Smooth muscle cell (in vitro differentiated cells): ENCODE measurements around the gene PUSL1. TPM values are rescaled to one million over a fixed set of nuclear protein-coding genes. Genes with fewer than 3 reads are reported as not detected.

Experiments used
- DNase-seq: peaks from one replicate; lab custom pipeline; 2025; ENCODE audit not compliant: unreplicated experiment; lab: John Stamatoyannopoulos, UW
- H2AFZ ChIP-seq: fragments of 200-600 bp; sonication (generic); 2 replicates; pipeline ENCODE4 v1.6.0; 2016; ENCODE audit warnings: antibody characterized with exemption, low read depth, mild to moderate bottlenecking
- H3F3A ChIP-seq: fragments of 200-600 bp; sonication (generic); 2 replicates; pipeline ENCODE4 v1.6.0; 2017; ENCODE audit warnings: antibody characterized with exemption, low read depth
- H3K27ac ChIP-seq: fragments of 200-600 bp; sonication (generic); 2 replicates; pipeline ENCODE4 v1.5.1; 2016; ENCODE audit warnings: low read depth, mild to moderate bottlenecking
- H3K27me3 ChIP-seq: fragments of 200-600 bp; sonication (generic); 2 replicates; pipeline ENCODE4 v1.6.1; 2016; ENCODE audit warnings: low read depth, mild to moderate bottlenecking
- H3K36me3 ChIP-seq: fragments of 200-600 bp; sonication (generic); 2 replicates; pipeline ENCODE4 v1.5.1; 2016; ENCODE audit warnings: low read depth
- H3K4me1 ChIP-seq: fragments of 200-600 bp; sonication (generic); 2 replicates; pipeline ENCODE4 v1.5.1; 2016; ENCODE audit warnings: low read depth
- H3K4me2 ChIP-seq: fragments of 200-600 bp; sonication (generic); 2 replicates; pipeline ENCODE4 v1.6.0; 2016; ENCODE audit warnings: mild to moderate bottlenecking
- H3K4me3 ChIP-seq: fragments of 200-600 bp; sonication (generic); 2 replicates; pipeline ENCODE4 v1.5.1; 2016; ENCODE audit warnings: mild to moderate bottlenecking
- H3K79me2 ChIP-seq: fragments of 200-600 bp; sonication (generic); 2 replicates; pipeline ENCODE4 v1.6.0; 2016; ENCODE audit warnings: low read depth, mild to moderate bottlenecking
- H3K9ac ChIP-seq: fragments of 200-600 bp; sonication (generic); 2 replicates; pipeline ENCODE4 v1.6.0; 2016; ENCODE audit warnings: low read depth
- H3K9me3 ChIP-seq: fragments of 200-600 bp; sonication (generic); replicated peaks from 2 replicates; pipeline ENCODE4 v1.5.1; 2016; ENCODE audit warnings: low read depth
- H4K20me1 ChIP-seq: fragments of 200-600 bp; sonication (generic); 2 replicates; pipeline ENCODE4 v1.6.0; 2016; ENCODE audit warnings: low read depth
- WGBS: methylation state at CpG from one replicate; pipeline ENCODE4 v1.1.7; 2016; ENCODE audit warnings: low lambda C conversion rate; 5-methylcytosine and 5-hydroxymethylcytosine counted together
- polyA plus RNA-seq: library from polyadenylated mRNA; unstranded; fragments of >200 nt; fragmentation: Nextera tagmentation; extraction: Ambion mirVana; gene quantifications from 2 replicates; pipeline ENCODE4 v1.2.1, GENCODE V29; 2016
- total RNA-seq: library from RNA; depleted of rRNA; stranded (reverse); fragments of >200 nt; gene quantifications from 2 replicates; pipeline ENCODE4 v1.2.3, GENCODE V29; 2014
- TF ChIP-seq, protein P1 (sequence below): fragments of 200-600 bp; sonication (generic); IDR thresholded peaks from 2 replicates; pipeline ENCODE4 v1.5.1; 2017; ENCODE audit warnings: borderline replicate concordance, mild to moderate bottlenecking, antibody characterized with exemption; ENCODE audit not compliant: insufficient read depth, poor library complexity, severe bottlenecking

PUSL1 gene
- total and polyA plus RNA-seq, 2 experiments from 2014 or later = 16.7 to 31.4 TPM

DNA sequence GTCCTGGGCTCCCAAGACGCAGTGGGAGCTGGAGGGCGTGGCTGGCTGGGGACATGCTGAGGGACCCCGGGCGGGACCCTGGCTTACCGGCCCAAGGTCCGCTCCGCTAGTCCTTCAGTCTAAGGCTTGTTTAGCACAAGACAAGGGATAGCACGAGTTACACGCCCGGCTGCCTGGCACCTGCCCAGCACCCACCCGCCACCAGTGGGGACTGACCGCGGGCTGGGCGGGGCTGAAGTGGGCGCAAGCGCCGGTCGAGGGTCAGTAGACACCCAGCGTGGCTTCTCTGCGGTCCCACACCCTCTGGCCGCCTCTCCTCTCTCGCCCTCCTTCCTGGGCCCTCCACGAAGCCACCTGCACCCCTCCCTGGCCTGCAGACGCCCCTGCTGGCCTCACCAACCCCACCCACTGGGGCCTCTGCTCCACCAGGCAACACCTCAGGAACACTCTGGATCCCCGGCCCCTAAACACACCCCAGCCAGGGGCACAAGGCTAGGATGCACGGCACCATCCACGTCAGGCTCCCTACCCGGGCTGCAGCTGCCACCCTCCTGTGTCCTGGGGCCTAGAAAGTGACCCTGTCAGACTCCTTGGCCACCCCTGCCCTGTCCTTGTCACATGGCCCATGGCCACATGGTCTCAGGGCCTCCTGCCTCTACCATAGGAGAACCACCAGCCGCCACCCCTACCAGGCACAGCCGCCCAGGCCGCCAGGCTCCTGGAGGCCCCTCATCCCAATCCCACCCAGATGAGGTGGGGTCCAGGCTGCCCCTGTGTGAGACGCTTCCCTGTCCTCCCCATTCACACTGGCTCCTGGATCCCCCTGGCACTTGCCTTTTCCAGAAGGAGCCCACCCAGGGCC is 28.8 kb downstream of the PUSL1 start:
- H2AFZ ChIP-seq = no peak overlapping the region
- H3K4me2 ChIP-seq = no peak overlapping the region
- H3K36me3 ChIP-seq = no peaks in the 10 kb centered on the region
- no peaks in the 10 kb centered on the region for H3F3A ChIP-seq
- DNase-seq = no peak
- H3K9me3 ChIP-seq = no peaks in the 10 kb centered on the region
- no peak overlapping the region for H3K4me3 ChIP-seq
- no peaks in the 10 kb centered on the region for H3K27me3 ChIP-seq
- TF ChIP-seq, protein P1, sequence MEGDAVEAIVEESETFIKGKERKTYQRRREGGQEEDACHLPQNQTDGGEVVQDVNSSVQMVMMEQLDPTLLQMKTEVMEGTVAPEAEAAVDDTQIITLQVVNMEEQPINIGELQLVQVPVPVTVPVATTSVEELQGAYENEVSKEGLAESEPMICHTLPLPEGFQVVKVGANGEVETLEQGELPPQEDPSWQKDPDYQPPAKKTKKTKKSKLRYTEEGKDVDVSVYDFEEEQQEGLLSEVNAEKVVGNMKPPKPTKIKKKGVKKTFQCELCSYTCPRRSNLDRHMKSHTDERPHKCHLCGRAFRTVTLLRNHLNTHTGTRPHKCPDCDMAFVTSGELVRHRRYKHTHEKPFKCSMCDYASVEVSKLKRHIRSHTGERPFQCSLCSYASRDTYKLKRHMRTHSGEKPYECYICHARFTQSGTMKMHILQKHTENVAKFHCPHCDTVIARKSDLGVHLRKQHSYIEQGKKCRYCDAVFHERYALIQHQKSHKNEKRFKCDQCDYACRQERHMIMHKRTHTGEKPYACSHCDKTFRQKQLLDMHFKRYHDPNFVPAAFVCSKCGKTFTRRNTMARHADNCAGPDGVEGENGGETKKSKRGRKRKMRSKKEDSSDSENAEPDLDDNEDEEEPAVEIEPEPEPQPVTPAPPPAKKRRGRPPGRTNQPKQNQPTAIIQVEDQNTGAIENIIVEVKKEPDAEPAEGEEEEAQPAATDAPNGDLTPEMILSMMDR = no peak
- 96% methylated on average over 23 of the region's 32 CpGs for WGBS
- H3K9ac ChIP-seq = no peak overlapping the region
- no peaks in the 10 kb centered on the region for H3K4me1 ChIP-seq
- H4K20me1 ChIP-seq = peaks cover 28% of the 10 kb centered on the region
- no peaks in the 10 kb centered on the region for H3K79me2 ChIP-seq
- no peak overlapping the region for H3K27ac ChIP-seq

DNA sequence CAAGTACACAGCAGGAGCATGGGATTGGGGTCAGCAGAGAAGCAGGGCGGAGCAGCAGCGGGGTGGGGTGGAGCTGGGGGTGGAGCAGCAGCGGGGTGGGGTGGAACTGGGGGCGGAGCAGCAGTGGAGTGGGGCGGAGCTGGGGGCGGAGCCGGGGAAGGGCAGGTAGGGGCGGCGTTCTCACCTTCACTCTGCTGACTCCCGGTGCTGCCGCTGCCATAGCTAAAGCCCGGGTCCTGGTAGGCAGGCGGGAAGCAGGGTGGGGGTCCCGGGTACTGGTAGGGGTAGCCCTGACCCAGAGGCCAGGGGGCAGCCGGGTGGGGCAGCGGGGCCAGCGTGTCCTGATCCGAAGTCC is 29.4 kb downstream of the PUSL1 start:
- Histone ChIP-seq H3K79me2 (no peaks in the 10 kb centered on the region), H4K20me1 (peaks cover 34% of the 10 kb centered on the region), H2AFZ (no peak overlapping the region), H3K9me3 (no peaks in the 10 kb centered on the region), H3F3A (no peaks in the 10 kb centered on the region), H3K9ac (no peak overlapping the region), H3K36me3 (no peaks in the 10 kb centered on the region), H3K4me3 (no peak overlapping the region), H3K27me3 (no peaks in the 10 kb centered on the region), H3K4me2 (no peak overlapping the region), H3K27ac (no peak overlapping the region), H3K4me1 (no peaks in the 10 kb centered on the region)
- DNase-seq = no peak
- WGBS = 89% methylated on average over 7 of the region's 18 CpGs
- TF ChIP-seq, protein P1 = no peak

DNA sequence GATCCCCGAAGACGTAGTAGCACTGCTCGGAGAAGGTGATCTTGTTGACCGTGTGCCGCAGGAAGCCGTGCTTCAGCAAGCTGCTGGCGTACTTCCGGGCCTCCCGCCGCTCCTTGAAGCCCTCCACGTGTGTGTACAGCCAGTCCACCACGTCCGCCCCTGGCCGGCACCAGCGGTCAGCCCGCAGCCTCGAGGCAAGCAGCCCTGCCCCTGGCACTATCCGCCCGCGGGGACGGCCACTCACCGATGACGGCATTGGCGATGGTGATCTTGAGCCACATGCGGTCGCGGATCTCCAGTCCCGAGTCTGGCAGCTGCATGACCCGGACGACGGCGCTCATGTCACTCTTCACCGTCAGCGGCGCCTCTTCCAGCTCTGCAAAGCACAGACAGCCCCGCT is 29.9 kb downstream of the PUSL1 start:
- Histone ChIP-seq H2AFZ (no peak overlapping the region), H3K36me3 (no peaks in the 10 kb centered on the region), H3K27ac (no peak overlapping the region), H3K9ac (no peak overlapping the region), H3K27me3 (no peaks in the 10 kb centered on the region), H3F3A (no peaks in the 10 kb centered on the region), H3K9me3 (no peaks in the 10 kb centered on the region), H3K4me1 (no peaks in the 10 kb centered on the region), H4K20me1 (peaks cover 39% of the 10 kb centered on the region), H3K4me3 (no peak overlapping the region), H3K79me2 (peaks cover 2% of the 10 kb centered on the region), H3K4me2 (no peak overlapping the region)
- WGBS = 96% methylated on average over 26 of the region's 36 CpGs
- TF ChIP-seq, protein P1 = no peak
- DNase-seq = no peak

DNA sequence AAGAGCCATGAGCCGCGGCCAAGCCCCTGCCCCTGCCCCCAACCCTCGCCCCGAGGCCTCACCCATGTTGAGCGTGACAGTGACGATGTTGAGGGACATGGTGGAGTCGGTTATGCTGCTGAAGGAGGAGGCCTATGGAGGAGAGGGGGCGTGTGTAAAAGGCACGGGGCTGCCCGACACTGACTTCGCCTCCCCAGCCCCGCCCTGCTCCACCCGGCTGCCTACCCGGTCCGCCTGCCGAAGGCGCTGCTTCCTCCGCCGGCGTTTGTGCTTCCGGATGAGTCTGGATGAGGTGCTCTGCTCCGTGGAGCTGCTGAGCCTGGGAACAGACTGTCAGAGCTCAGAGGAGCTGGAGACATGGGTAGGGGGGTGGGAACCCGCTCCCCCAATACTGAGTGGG is 31.8 kb downstream of the PUSL1 start:
- Histone ChIP-seq H3F3A (no peaks in the 10 kb centered on the region), H3K27me3 (no peaks in the 10 kb centered on the region), H2AFZ (no peak overlapping the region), H3K79me2 (peaks cover 20% of the 10 kb centered on the region), H3K36me3 (no peaks in the 10 kb centered on the region), H3K9ac (no peak overlapping the region), H3K9me3 (no peaks in the 10 kb centered on the region), H4K20me1 (peaks cover 53% of the 10 kb centered on the region), H3K4me3 (no peak overlapping the region), H3K27ac (no peak overlapping the region), H3K4me2 (no peak overlapping the region), H3K4me1 (no peaks in the 10 kb centered on the region)
- 97% methylated on average over 23 of the region's 23 CpGs for WGBS
- TF ChIP-seq, protein P1 = no peak
- DNase-seq = no peak
